Embryonic facial prominence (tissue), 1 donor: Measurements from ENCODE around the gene RNF208.
A peak's percentile ranks its signal among the peaks of the same experiment; 100 is the strongest.
"Not testable (repeated sequence)": the region's sequence is repeated elsewhere in the genome, so short reads cannot be mapped to it uniquely, and the experiment has no call there.

Experiments used
- DNase-seq: peaks from one replicate; pipeline ENCODE4 v3.0.0-alpha.2; 2016; ENCODE audit errors: extremely low spot score

Gene RNF208

GRCh38 chr9:137240318-137240840 is 18.3 kb upstream of the RNF208 start:
- DNase-seq = no peak

GRCh38 chr9:137239541-137240200 is 17.6 kb upstream of the RNF208 start:
- DNase-seq = not testable (repeated sequence)

- no peak for DNase-seq
These were observed 16.0 kb upstream of the RNF208 start for GRCh38 chr9:137237759-137238726.

GRCh38 chr9:137236936-137237421 is 14.9 kb upstream of the RNF208 start:
- no peak for DNase-seq

GRCh38 chr9:137236238-137236935 is 14.3 kb upstream of the RNF208 start:
- DNase-seq = peak; percentile 40

- DNase-seq = no peak
These were observed 13.6 kb upstream of the RNF208 start for GRCh38 chr9:137235424-137236237.

GRCh38 chr9:137234758-137235423 is 12.9 kb upstream of the RNF208 start:
- DNase-seq = no peak

GRCh38 chr9:137234055-137234697 is 12.1 kb upstream of the RNF208 start:
- DNase-seq = no peak

- no peak for DNase-seq
These were observed 11.3 kb upstream of the RNF208 start for GRCh38 chr9:137233143-137233980.

GRCh38 chr9:137232510-137232909 is 10.5 kb upstream of the RNF208 start:
- no peak for DNase-seq

- no peak for DNase-seq
These were observed 10.1 kb upstream of the RNF208 start for GRCh38 chr9:137232101-137232500.

GRCh38 chr9:137231372-137232039 is 9.5 kb upstream of the RNF208 start:
- no peak for DNase-seq

- DNase-seq = no peak
These were observed 8.8 kb upstream of the RNF208 start, which contains the start of gene SLC34A3 for GRCh38 chr9:137230705-137231371. Gene SLC34A3, plus strand, starts transcription at chr9:137230901. Its CDS starts 802 bp downstream, at chr9:137231703.

GRCh38 chr9:137229903-137230704 is 8.1 kb upstream of the RNF208 start:
- DNase-seq = no peak

- no peak for DNase-seq
These were observed 7.2 kb upstream of the RNF208 start for GRCh38 chr9:137228968-137229896.

GRCh38 chr9:137228506-137228967 is 6.5 kb upstream of the RNF208 start:
- DNase-seq = no peak
